NCI-H1417 (cell line): ENCODE measurements around the gene UNC13B.
A peak's percentile ranks its signal among the peaks of the same experiment; 100 is the strongest.
"Not testable (repeated sequence)": the region's sequence is repeated elsewhere in the genome, so short reads cannot be mapped to it uniquely, and the experiment has no call there.

Experiments
- DNase-seq, 3 experiments: peaks; one replicate each; lab custom pipeline; 2025; lab: John Stamatoyannopoulos, UW

Gene UNC13B

GRCh38 chr9:35226651-35227050 lies 64.8 kb downstream of the UNC13B start:
- peak in 2 of 3 experiments; percentile 58 to 92 for DNase-seq

DNA sequence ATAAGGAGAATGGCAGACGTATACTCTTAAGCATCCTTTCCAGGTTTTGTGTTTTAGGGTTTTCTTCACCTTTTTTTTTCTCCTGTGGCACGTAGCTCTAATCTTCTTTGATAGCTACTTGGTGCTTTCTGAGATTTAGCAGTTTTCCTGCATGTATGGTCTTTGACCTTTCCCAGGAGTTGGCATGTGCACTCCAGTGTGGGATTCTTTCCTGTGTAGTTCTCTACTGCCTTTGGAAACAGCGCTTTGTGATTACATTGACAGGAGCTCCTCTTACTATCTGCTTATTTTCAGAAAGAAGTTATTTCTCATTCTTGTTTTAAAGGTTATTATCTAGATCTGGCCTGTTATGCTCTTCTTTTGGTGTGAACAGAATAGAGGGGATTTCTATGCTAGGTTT lies 65.5 kb downstream of the UNC13B start:
- DNase-seq, result no peak

DNA sequence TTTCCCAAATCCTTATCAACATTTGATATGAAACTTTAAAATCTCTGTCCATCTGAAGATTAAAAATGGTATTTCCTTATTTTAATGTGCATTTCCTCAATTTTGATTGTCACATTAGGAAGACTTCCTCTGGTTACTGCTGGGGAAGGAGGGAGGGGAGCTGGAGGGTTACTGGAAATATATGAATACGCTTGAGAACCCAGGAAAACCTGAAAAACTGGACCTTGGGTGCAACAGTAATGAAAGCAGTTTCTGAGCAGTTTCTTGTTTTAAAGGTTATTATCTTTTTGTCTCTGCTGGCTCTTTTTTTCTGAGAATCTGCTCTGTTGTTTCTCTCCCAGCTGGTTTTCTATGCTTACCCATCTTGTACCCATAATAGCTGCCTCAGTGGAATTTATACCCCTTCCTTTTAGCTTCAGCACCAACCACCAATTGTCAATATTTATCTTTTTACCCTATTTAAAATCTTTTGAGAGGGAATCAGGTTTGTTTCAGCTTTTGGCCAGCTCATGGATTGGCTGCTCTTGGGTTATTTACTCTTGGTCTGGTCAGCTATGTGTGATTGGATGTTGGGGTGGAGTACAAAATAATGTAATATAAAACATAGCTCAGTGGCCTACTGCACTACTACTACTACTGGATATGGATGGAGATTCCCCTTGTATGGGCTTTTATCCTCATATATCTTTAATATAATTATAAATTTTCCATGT lies 67.4 kb downstream of the UNC13B start:
- no peak for DNase-seq

DNA sequence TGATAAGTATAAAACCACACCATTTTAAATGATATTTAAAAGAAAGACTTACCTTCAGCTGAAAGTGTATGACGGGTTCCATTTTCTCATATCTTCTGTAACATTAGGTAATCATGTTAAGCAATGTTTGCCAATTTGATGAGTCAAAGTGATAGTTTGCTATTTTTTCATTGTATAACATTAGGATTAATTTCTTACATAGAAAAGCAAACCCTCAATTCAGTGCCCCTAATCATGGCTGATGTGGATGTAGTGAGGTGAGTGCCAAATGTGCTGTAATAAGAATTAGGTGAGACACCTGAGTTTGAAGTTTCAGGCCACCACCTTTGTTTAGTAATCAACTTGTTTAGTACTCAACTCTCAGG lies 68.0 kb downstream of the UNC13B start:
- no peak for DNase-seq

- peak in 2 of 3 experiments; percentile 2 to 12 for DNase-seq
Observed at GRCh38 chr9:35232867-35233544, 71.2 kb downstream of the UNC13B start.

DNA sequence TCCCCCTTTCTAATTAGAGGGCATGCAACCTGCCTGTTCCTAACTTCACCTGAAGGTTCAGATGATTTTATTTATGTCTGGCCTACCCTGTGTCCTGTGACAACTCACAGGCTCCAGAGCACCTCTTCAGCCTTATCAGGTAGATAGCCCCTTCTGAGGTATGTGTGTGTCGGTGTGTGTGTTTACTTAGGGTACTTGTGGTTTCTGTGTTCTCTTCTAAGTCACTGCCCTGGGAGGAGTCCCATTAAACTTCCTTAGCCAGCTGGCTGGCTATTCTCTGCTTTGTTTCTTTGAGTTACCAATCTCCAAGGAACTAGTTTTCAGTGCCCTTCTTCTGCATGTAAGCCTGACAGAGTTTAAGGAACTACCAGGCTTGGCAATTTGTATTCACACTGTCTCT lies 74.9 kb downstream of the UNC13B start:
- peak in 1 of 3 experiments; percentile 12 for DNase-seq

DNA sequence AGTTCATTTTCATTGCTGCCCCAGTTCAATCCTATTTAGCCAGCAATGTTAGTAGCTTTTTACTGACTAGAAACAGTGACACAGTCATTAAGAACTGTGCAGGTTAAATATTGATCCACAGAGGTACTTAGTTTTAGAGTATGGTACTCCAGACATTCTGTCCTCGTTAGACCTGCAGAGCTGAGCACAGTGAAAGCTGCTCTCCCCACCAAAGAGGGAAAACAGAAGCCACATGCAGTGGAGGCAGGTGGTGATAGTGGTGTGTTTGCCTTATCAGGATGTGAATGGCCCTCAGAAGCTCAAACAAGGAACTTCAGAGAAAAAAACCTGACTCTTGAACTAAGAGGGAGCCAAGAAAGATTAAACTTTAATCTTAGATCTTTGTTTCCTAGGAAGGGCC lies 75.5 kb downstream of the UNC13B start:
- DNase-seq, result peak in 2 of 3 experiments; percentile 27 to 36

- DNase-seq, result not testable (repeated sequence)
Observed at GRCh38 chr9:35245945-35246344, 84.1 kb downstream of the UNC13B start.

DNA sequence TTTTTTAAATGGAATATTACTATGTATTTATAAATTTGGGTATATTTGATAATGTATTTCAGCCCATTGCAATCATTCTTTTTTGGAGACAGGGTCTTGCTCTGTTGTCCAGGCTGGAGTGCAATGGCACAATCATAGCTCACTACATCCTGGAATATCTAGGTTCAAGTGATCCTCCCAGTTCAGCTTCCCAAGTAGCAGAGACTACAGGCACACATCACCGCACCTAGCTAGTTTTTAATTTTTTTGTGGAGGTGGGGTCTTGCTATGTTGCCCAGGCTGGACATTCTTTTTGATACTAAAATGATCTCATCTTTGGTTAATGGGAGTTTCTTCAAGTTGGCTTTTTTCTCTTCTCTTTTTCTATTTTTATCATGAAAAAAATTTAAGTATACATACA lies 91.3 kb downstream of the UNC13B start:
- no peak for DNase-seq

DNA sequence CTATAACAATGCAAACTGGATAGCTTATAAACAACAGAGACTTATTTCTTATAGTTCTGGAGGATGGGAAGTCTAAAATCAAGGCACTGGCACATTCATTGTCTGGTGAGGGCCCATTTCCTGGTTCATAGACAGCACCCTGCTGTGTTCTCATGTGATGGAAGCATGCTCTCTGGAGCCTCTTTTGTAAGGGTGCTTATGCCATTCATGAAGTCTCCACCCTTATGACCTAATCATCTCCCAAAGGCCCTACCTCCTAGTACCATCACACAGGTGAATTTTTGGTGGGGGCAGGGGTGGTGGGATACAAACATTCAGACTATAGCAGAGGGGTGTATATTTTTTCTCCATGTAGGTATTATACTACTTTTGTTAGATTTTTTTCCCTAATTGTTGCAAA lies 92.4 kb downstream of the UNC13B start:
- peak in 1 of 3 experiments; percentile 36 for DNase-seq

DNA sequence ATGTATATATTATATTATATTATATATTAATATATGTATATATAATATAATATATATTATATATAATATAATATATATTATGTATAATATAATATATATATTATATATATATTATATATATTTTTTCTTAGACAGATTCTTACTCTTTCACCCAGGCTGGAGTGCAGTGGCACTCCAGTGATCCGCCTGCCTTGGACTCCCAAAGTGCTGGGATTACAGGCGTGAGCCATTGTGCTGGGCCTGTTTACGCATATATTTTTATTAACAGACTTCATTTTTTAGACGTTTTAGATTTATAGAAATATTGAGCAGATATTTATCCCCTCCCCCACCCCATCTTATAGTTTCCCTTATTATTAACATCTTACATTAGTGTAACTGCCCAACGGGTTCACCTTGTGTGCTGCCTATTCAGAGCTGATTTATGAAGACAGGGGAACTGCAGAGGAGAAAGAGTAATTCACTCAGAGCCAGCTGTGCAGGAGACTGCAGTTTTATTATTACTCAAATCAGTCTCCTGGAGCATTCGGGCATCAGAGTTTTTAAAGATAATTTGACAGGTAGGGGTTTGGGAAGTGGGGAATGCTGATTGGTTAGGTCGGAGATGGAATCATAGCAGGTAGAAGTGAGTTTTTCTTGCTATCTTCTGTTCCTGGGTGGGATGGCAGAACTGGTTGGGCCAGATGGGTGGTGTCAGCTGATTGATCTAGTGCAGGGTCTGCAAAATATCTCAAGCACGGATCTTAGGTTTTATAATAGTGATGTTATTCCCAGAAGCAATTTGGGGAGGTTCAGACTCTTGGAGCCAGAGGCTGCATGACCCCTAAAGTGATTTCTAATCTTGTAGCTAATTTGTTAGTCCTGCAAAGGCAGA lies 93.4 kb downstream of the UNC13B start:
- DNase-seq, result peak in 2 of 3 experiments; percentile 6 to 51

- no peak for DNase-seq
Observed at GRCh38 chr9:35257986-35258659, 96.3 kb downstream of the UNC13B start.

DNA sequence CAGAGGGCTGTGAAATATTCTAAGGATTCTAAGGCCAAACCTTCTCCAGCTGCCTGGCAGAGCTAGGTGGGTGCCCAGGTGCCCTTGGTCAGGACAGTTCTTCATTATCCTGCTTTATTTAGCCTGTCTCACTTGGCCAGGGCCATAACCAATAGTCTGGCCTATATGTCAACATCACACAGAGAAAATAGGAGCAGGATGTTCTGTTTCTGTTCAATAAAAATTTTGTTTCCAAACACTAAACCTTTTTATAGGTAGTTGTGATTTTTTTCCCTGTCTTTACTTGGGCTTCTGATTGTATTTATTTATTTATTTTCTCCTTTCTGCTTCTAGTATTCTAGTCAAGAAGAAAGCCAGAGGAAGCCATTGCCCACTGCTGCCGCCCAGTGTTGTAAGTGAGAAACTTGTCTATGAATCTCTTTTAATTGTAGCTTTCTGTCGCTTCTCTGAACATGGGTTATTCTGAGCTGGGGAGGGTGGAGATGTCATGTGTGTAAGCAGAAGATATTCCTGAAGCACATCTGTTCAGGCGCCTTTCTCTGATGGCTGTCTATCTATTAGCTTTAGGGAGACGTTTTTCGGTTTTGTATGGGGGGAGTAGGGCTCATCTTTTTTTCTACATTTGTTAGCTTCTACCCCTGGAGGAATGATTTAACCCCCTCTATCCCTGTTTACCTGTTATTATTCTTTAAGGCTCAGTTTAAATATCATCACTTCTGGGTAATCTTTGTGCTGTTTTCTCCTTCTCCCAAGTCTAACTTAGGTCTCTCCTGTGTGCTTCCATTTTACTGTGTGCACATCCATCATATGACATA lies 97.1 kb downstream of the UNC13B start:
- peak; percentile 21 to 75 (median 51) for DNase-seq

GRCh38 chr9:35260186-35260585 lies 98.4 kb downstream of the UNC13B start:
- no peak for DNase-seq

DNA sequence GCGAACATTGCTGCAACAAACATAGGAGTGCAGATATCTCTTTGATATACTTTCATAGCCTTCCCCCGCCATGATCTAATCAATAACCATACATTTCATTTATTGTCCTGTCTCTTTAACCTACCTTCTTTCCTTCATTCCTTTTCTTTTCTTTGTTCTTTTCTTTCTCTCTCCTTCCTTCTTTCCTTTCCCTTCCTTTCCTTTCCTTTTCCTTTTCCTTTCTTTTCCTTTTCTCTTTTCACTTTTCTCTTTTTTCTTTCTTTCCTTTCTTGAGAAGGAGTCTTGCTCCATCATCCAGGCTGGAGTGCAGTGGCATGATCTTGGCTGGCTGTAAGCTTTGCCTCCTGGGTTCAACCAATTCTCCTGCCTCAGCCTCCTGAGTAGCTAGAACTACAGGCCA lies 100.3 kb downstream of the UNC13B start:
- DNase-seq, result no peak

DNA sequence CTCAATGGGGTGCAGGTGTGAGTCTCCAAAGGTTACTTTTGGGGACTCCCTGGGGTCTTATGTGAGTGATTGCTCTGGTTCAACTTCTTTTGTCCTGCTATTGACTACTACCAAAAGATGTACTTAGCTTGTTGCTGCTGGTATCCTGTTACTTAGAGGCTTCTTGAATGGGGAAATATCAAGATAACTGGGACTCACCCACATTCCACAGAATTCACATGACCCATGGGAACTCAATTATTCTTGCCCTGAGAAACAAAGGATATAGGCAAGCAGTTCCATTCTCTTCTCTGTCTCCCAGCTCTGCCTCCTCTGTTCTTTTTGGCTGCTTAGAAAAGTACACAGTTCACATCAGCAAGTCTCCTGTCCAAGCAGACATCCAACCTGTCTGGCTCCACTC lies 105.9 kb downstream of the UNC13B start:
- no peak for DNase-seq

DNA sequence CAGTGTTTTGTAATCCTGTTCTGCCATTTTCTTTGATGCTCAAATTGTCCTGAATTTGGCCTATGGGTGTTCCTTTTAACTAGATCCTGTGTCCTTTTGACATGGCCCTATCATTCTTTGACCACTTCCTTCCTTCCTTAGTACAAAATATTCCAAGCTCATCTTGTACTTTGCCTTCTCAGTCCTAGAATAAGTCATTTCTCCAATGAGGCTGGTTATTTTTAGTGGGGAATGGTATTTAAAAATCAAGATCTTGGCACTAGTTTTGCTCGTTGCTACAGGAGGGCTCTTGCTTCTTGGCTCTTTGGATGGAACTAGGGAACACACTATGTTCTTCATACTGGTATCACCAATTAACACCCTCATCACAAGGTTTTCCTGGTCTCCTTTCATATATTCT lies 108.1 kb downstream of the UNC13B start:
- no peak for DNase-seq

- DNase-seq, result no peak
Observed at GRCh38 chr9:35271637-35272036, 109.8 kb downstream of the UNC13B start.

DNA sequence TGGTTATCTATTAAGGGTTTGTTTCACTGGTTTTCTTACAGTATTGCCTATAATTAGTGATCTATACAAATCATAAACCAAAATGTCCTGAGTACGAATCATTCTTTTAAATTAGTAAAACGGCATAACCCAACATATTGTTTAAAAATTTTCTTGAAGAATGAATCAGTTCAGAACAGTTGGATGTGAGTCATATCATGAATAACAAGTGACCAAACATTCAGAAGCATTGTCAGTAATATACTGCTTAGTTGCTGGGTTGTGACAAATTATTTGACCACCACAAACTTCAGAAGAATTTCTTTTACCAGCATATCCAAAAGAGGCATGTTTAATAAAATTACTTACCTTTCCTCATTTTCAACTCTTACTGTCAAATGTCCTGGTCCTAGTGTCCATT lies 111.2 kb downstream of the UNC13B start:
- DNase-seq, result no peak

DNA sequence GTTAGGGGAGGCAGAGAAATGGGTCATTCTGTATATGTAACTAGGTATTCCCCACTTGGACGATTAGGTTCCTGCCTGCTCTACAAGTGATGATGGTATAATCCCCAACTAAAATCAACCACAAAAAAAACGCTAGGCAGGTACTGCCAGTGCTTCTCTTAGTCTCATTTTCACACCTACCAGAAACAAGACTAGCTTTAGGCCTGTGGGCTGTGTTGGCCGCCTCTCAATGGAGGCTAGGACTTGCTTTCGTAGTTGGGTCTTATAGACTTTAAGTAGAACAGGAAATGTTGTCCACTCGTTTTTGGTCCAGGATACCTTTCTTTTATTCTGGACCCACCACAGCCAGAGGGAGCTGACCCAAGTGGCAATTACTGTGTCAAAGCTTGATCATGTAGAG lies 111.8 kb downstream of the UNC13B start:
- no peak for DNase-seq

DNA sequence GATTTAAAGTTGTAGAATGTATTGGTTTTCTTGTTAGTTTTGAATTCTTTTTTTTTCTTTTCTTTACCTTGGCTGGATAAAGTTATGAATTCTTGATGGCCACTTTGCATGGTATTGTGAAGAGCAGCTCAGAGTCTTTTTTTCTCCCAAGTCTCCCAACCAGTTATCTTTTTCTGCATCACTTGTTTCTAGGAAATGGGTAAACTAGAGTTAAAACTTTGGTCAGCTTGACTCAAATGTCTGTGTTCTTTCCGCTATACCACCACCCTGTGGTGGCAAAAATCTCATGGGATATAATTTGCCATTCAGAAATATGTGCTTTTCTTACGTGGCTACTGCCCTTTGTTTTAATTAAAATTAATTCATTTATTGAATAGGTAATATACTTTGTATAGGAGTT lies 113.2 kb downstream of the UNC13B start:
- DNase-seq, result no peak
